SK-N-MC (cell line): ENCODE results near the gene FASTK.

Source experiments
- EZH2 ChIP-seq: fragments of 200-600 bp; sonication (generic); IDR thresholded peaks from one replicate; pipeline ENCODE4 v1.6.1; 2017; ENCODE audit warnings: antibody characterized with exemption
- POLR2AphosphoS5 ChIP-seq: IDR thresholded peaks from 2 replicates; pipeline ENCODE4 v1.6.1; 2012; ENCODE audit warnings: mild to moderate bottlenecking, low read depth, low read length, borderline replicate concordance

GRCh38 chr7:151062111-151062398 lies 18.6 kb downstream of the FASTK start:
- TF ChIP-seq EZH2, result no peak
- TF ChIP-seq POLR2AphosphoS5, result peak; percentile 50; the same call in 1 of the 2 replicates
